ENCODE data around the gene FSCN2. TPM values are rescaled to one million over a fixed set of nuclear protein-coding genes. Genes with fewer than 3 reads are reported as not detected.

Gene FSCN2
- total RNA-seq, 1 donor from 2014 or later: 5.6 TPM

- H3K4me3 ChIP-seq (ENCODE audit: insufficient read depth, low read depth, low read length): peak overlapping the region; percentile 76
- H3K27me3 ChIP-seq (ENCODE audit: insufficient read depth, low read length): no peaks in the 10 kb centered on the region
- H4K20me1 ChIP-seq (ENCODE audit: insufficient read depth, low read length): peaks cover 50% of the 10 kb centered on the region
- no peaks in the 10 kb centered on the region for H3K9me3 Mint-ChIP-seq (ENCODE audit: unreplicated experiment)
- FAIRE-seq (no peak), DNase-seq (ENCODE audit: low read depth) (no peak)
- H2AFZ ChIP-seq (ENCODE audit: low read depth, low read length): no peak overlapping the region
- TF ChIP-seq, protein P1, sequence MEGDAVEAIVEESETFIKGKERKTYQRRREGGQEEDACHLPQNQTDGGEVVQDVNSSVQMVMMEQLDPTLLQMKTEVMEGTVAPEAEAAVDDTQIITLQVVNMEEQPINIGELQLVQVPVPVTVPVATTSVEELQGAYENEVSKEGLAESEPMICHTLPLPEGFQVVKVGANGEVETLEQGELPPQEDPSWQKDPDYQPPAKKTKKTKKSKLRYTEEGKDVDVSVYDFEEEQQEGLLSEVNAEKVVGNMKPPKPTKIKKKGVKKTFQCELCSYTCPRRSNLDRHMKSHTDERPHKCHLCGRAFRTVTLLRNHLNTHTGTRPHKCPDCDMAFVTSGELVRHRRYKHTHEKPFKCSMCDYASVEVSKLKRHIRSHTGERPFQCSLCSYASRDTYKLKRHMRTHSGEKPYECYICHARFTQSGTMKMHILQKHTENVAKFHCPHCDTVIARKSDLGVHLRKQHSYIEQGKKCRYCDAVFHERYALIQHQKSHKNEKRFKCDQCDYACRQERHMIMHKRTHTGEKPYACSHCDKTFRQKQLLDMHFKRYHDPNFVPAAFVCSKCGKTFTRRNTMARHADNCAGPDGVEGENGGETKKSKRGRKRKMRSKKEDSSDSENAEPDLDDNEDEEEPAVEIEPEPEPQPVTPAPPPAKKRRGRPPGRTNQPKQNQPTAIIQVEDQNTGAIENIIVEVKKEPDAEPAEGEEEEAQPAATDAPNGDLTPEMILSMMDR (IDR thresholded peaks at IDR 0.05; ENCODE audit: insufficient read depth, low read depth, low read length): no peak
- no peak for TF ChIP-seq EZH2 (IDR thresholded peaks at IDR 0.05; ENCODE audit: insufficient read depth, low read length)
- H3K27me3 Mint-ChIP-seq (ENCODE audit: low read depth, unreplicated experiment): no peaks in the 10 kb centered on the region
- H3K4me1 Mint-ChIP-seq (ENCODE audit: low read depth, unreplicated experiment): peaks cover 14% of the 10 kb centered on the region
- H3K4me3 Mint-ChIP-seq (ENCODE audit: unreplicated experiment): peak overlapping the region; percentile 90
- peak overlapping the region; percentile 85 for H3K27ac Mint-ChIP-seq (ENCODE audit: unreplicated experiment)
- H3K36me3 ChIP-seq (ENCODE audit: insufficient read depth, low read length): peaks cover 4% of the 10 kb centered on the region
- H3K4me2 ChIP-seq (ENCODE audit: low read length): peak overlapping the region; percentile 90
- no peak overlapping the region for H3K27ac ChIP-seq (ENCODE audit: low read depth, low read length)
- peaks cover 4% of the 10 kb centered on the region for H3K36me3 Mint-ChIP-seq (ENCODE audit: low read depth, unreplicated experiment)
- H3K79me2 ChIP-seq (ENCODE audit: insufficient read depth, low read length): peaks cover 66% of the 10 kb centered on the region
- H3K9me3 ChIP-seq (ENCODE audit: insufficient read depth, low read depth, low read length): no peaks in the 10 kb centered on the region
- H3K9ac ChIP-seq (ENCODE audit: low read length): peak overlapping the region; percentile 85
- peaks cover 51% of the 10 kb centered on the region for H3K4me1 ChIP-seq (ENCODE audit: insufficient read depth, low read length)
These were observed 11.7 kb upstream of the FSCN2 start for GRCh38 chr17:81516439-81516838.

DNA sequence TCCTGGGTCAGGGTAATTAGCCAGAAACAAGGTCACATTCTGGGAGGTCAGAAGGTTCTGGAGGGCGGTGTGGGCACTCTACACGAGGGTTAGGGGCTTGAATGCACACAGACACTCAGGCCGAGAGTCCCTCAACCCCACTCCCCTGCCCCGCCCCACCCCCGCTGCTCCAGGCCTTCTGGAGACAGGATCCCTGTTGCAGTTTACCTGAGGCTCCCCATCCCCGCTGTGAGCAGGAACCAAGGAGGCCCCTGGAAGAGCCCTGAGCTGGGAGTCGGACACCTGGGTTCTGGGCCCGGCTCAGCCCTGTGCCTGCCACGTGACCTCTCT lies 11.2 kb upstream of the FSCN2 start:
- Histone ChIP-seq H3K4me1 (ENCODE audit: insufficient read depth, low read length) (peaks cover 51% of the 10 kb centered on the region), H2AFZ (ENCODE audit: low read depth, low read length) (no peak overlapping the region), H3K4me3 (ENCODE audit: insufficient read depth, low read depth, low read length) (peak overlapping the region; percentile 76), H3K27ac (ENCODE audit: low read depth, low read length) (no peak overlapping the region), H3K9ac (ENCODE audit: low read length) (peak overlapping the region; percentile 85), H3K27me3 (ENCODE audit: insufficient read depth, low read length) (no peaks in the 10 kb centered on the region), H3K79me2 (ENCODE audit: insufficient read depth, low read length) (peaks cover 61% of the 10 kb centered on the region), H4K20me1 (ENCODE audit: insufficient read depth, low read length) (peaks cover 45% of the 10 kb centered on the region), H3K9me3 (ENCODE audit: insufficient read depth, low read depth, low read length) (no peaks in the 10 kb centered on the region), H3K4me2 (ENCODE audit: low read length) (peak overlapping the region; percentile 90), H3K36me3 (ENCODE audit: insufficient read depth, low read length) (no peaks in the 10 kb centered on the region)
- Mint-ChIP-seq H3K36me3 (ENCODE audit: low read depth, unreplicated experiment) (no peaks in the 10 kb centered on the region), H3K9me3 (ENCODE audit: unreplicated experiment) (no peaks in the 10 kb centered on the region), H3K4me1 (ENCODE audit: low read depth, unreplicated experiment) (peaks cover 14% of the 10 kb centered on the region), H3K27ac (ENCODE audit: unreplicated experiment) (peak overlapping the region; percentile 85), H3K4me3 (ENCODE audit: unreplicated experiment) (peak overlapping the region; percentile 90), H3K27me3 (ENCODE audit: low read depth, unreplicated experiment) (no peaks in the 10 kb centered on the region)
- no peak for DNase-seq (ENCODE audit: low read depth)
- FAIRE-seq: no peak
- TF ChIP-seq EZH2 (IDR thresholded peaks at IDR 0.05; ENCODE audit: insufficient read depth, low read length): no peak
- TF ChIP-seq, protein P1 (IDR thresholded peaks at IDR 0.05; ENCODE audit: insufficient read depth, low read depth, low read length): no peak

DNA sequence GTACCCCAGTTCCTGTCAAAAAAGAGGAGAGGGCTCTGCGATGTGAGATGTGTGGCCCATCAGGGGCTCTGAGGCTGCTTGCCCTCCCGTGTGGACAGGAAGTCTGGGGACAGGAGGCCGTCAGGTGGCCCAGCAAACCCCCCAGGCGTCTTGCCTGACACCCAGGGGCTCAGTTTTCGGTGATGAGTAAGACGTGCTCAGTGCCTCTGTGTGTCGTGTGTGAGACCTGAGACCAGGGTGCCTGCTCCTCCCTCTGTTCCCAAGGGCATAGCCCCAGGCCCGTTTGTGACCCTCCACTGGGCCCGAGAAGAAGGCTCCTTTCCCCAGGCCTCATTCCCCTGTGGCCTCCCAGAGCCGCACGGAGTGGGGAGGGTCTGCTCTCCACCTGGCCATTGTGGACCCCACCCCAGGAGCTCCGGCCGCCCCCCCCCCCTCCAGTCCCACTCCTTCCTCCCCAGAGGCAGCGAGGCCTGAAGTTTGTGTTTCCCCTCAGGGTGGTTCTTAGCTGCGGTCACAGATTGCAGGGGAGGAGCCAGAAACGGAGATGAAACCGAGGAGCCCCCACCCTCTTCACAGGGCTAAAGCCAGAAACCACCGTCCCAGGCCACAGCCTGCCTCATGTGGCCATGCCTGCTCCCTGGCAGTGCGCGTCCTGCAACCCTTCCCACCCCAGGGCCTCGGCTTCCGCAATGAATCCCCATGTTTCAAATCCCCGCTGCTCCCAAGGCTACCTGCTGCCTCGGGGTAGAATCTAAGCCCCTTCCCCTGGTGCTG lies 10.7 kb upstream of the FSCN2 start:
- peak overlapping the region; percentile 29 for H3K4me3 ChIP-seq (ENCODE audit: insufficient read depth, low read depth, low read length)
- H3K79me2 ChIP-seq (ENCODE audit: insufficient read depth, low read length): peaks cover 55% of the 10 kb centered on the region
- Mint-ChIP-seq H3K27me3 (ENCODE audit: low read depth, unreplicated experiment) (no peaks in the 10 kb centered on the region), H3K9me3 (ENCODE audit: unreplicated experiment) (no peaks in the 10 kb centered on the region), H3K36me3 (ENCODE audit: low read depth, unreplicated experiment) (no peaks in the 10 kb centered on the region), H3K4me1 (ENCODE audit: low read depth, unreplicated experiment) (peaks cover 14% of the 10 kb centered on the region), H3K4me3 (ENCODE audit: unreplicated experiment) (peak overlapping the region; percentile 82), H3K27ac (ENCODE audit: unreplicated experiment) (peak overlapping the region; percentile 90)
- H3K4me1 ChIP-seq (ENCODE audit: insufficient read depth, low read length): peaks cover 51% of the 10 kb centered on the region
- H3K4me2 ChIP-seq (ENCODE audit: low read length): peak overlapping the region; percentile 90
- no peak overlapping the region for H3K27ac ChIP-seq (ENCODE audit: low read depth, low read length)
- H3K27me3 ChIP-seq (ENCODE audit: insufficient read depth, low read length): peaks cover 2% of the 10 kb centered on the region
- TF ChIP-seq, protein P1 (IDR thresholded peaks at IDR 0.05; ENCODE audit: insufficient read depth, low read depth, low read length): no peak
- TF ChIP-seq EZH2 (IDR thresholded peaks at IDR 0.05; ENCODE audit: insufficient read depth, low read length): no peak
- FAIRE-seq (no peak), DNase-seq (ENCODE audit: low read depth) (no peak)
- H2AFZ ChIP-seq (ENCODE audit: low read depth, low read length): no peak overlapping the region
- H4K20me1 ChIP-seq (ENCODE audit: insufficient read depth, low read length): peaks cover 43% of the 10 kb centered on the region
- H3K9ac ChIP-seq (ENCODE audit: low read length): peak overlapping the region; percentile 85
- no peaks in the 10 kb centered on the region for H3K9me3 ChIP-seq (ENCODE audit: insufficient read depth, low read depth, low read length)
- no peaks in the 10 kb centered on the region for H3K36me3 ChIP-seq (ENCODE audit: insufficient read depth, low read length)

Data from astrocyte (in vitro differentiated cells and primary cell).